ENCODE results near the gene LMTK3. TPM values are rescaled to one million over a fixed set of nuclear protein-coding genes. Genes with fewer than 3 reads are reported as not detected.

The LMTK3 gene
- total and polyA plus RNA-seq, 2 of the 13 experiments (the other 11 are each of a cell fraction or from before 2014, with no cell fraction given) = 0.18 to 0.29 TPM

GRCh38 chr19:48487544-48487943, 24.1 kb downstream of the LMTK3 start (continued):
- peak; percentile 71 for TF ChIP-seq PAXIP1 (CRISPR knock-in tag; conservative IDR thresholded peaks at IDR 0.05)
- no peak for TF ChIP-seq ARNT2 (CRISPR knock-in tag; IDR thresholded peaks at IDR 0.05; ENCODE audit: low read depth)
- TF ChIP-seq HNF4G (IDR thresholded peaks at IDR 0.05; ENCODE audit: borderline replicate concordance, low read depth, low read length) = peak; percentile 79
- no peak for TF ChIP-seq HNF4G (CRISPR knock-in tag; IDR thresholded peaks at IDR 0.05; ENCODE audit: borderline replicate concordance, low read depth)
- no peak for TF ChIP-seq ZNF768 (CRISPR knock-in tag; IDR thresholded peaks at IDR 0.05)
- no peak for TF ChIP-seq ZGPAT (CRISPR knock-in tag; IDR thresholded peaks at IDR 0.05)
- no peak for TF ChIP-seq CHD2 (IDR thresholded peaks at IDR 0.05; ENCODE audit: low read depth, low read length)
- 0 out of 2 replicates have a peak, but pooled peaks have one; percentile 15 for TF ChIP-seq ZBTB7B (CRISPR knock-in tag; IDR thresholded peaks at IDR 0.05)
- TF ChIP-seq ZNF230 (CRISPR knock-in tag; IDR thresholded peaks at IDR 0.05) = no peak
- TF ChIP-seq ZEB1 (IDR thresholded peaks at IDR 0.05; ENCODE audit: insufficient replicate concordance, low read depth) = no peak
- no peak for TF ChIP-seq FOXK1 (CRISPR knock-in tag; IDR thresholded peaks at IDR 0.05; ENCODE audit: borderline replicate concordance, low read depth)
- peak; percentile 68; the same call in 1 of the 2 replicates for TF ChIP-seq ZMYM2 (CRISPR knock-in tag; IDR thresholded peaks at IDR 0.05)
- no peak for TF ChIP-seq TCF7 (IDR thresholded peaks at IDR 0.05; ENCODE audit: low read depth)
- TF ChIP-seq ZNF460 (CRISPR knock-in tag; IDR thresholded peaks at IDR 0.05; ENCODE audit: borderline replicate concordance) = no peak
- no peak for TF ChIP-seq TAF15 (IDR thresholded peaks at IDR 0.05; ENCODE audit: low read depth, low read length, poor library complexity, severe bottlenecking)
- no peak for TF ChIP-seq MBNL3 (CRISPR knock-in tag; conservative IDR thresholded peaks at IDR 0.05)
- TF ChIP-seq, protein P1, sequence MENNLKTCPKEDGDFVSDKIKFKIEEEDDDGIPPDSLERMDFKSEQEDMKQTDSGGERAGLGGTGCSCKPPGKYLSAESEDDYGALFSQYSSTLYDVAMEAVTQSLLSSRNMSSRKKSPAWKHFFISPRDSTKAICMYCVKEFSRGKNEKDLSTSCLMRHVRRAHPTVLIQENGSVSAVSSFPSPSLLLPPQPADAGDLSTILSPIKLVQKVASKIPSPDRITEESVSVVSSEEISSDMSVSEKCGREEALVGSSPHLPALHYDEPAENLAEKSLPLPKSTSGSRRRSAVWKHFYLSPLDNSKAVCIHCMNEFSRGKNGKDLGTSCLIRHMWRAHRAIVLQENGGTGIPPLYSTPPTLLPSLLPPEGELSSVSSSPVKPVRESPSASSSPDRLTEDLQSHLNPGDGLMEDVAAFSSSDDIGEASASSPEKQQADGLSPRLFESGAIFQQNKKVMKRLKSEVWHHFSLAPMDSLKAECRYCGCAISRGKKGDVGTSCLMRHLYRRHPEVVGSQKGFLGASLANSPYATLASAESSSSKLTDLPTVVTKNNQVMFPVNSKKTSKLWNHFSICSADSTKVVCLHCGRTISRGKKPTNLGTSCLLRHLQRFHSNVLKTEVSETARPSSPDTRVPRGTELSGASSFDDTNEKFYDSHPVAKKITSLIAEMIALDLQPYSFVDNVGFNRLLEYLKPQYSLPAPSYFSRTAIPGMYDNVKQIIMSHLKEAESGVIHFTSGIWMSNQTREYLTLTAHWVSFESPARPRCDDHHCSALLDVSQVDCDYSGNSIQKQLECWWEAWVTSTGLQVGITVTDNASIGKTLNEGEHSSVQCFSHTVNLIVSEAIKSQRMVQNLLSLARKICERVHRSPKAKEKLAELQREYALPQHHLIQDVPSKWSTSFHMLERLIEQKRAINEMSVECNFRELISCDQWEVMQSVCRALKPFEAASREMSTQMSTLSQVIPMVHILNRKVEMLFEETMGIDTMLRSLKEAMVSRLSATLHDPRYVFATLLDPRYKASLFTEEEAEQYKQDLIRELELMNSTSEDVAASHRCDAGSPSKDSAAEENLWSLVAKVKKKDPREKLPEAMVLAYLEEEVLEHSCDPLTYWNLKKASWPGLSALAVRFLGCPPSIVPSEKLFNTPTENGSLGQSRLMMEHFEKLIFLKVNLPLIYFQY (CRISPR knock-in tag; IDR thresholded peaks at IDR 0.05; ENCODE audit: borderline replicate concordance) = no peak
- 0 out of 2 replicates have a peak, but pooled peaks have one; percentile 8 for TF ChIP-seq CTCF (CRISPR knock-in tag; IDR thresholded peaks at IDR 0.05)

All from HepG2 (cell line).